Keratinocyte (primary cell): ENCODE results near the gene ALLC. TPM values are rescaled to one million over a fixed set of nuclear protein-coding genes. Genes with fewer than 3 reads are reported as not detected.

Experiments
- DNase-seq: peaks from one replicate; pipeline ENCODE4 v3.0.0-alpha.2; 2011; ENCODE audit warnings: low read depth, missing footprints, low spot score
- FAIRE-seq: peaks from 2 replicates; lab custom pipeline; 2011; peaks lifted over from hg19 to GRCh38; lab: Jason Lieb, UNC
- H2AFZ ChIP-seq: 2 replicates; pipeline ENCODE4 v1.6.0; 2012; ENCODE audit warnings: low read length, control low read depth, inconsistent platforms; ENCODE audit not compliant: control insufficient read depth
- H3K27ac ChIP-seq: 2 replicates; pipeline ENCODE4 v1.5.1; 2011; ENCODE audit warnings: low read length; ENCODE audit not compliant: control insufficient read depth, insufficient read depth
- H3K27me3 ChIP-seq: 3 replicates; pipeline ENCODE4 v1.6.0; 2011; ENCODE audit warnings: low read length; ENCODE audit not compliant: control insufficient read depth, insufficient read depth; ENCODE audit errors: extremely low read depth
- H3K36me3 ChIP-seq, 2 experiments: 2 replicates in 1 of 2; 3 replicates in 1 of 2; pipeline ENCODE4 v1.5.1; 2011; ENCODE audit warnings: low read length in 2 of 2, mild to moderate bottlenecking in 1 of 2; ENCODE audit not compliant: control insufficient read depth in 2 of 2, insufficient read depth in 2 of 2; ENCODE audit errors: extremely low read depth in 1 of 2
- H3K4me1 ChIP-seq: 3 replicates; pipeline ENCODE4 v1.5.1; 2011; ENCODE audit warnings: low read length; ENCODE audit not compliant: control insufficient read depth, insufficient read depth; ENCODE audit errors: extremely low read depth
- H3K4me2 ChIP-seq: 3 replicates; pipeline ENCODE4 v1.6.0; 2011; ENCODE audit warnings: low read depth, low read length; ENCODE audit not compliant: control insufficient read depth, insufficient read depth; ENCODE audit errors: extremely low read depth
- H3K4me3 ChIP-seq, 3 experiments: fragments of 200-600 bp in 1 of 3; sonication (generic) in 1 of 3; 2 replicates in 2 of 3; 3 replicates in 1 of 3; pipeline ENCODE4 v1.5.1; 2011 to 2016; ENCODE audit warnings: low read length in 3 of 3, mild to moderate bottlenecking in 3 of 3, control low read depth in 2 of 3, inconsistent platforms in 1 of 3, low read depth in 1 of 3, mixed read lengths in 1 of 3, mixed run types in 1 of 3, moderate library complexity in 1 of 3; ENCODE audit not compliant: control insufficient read depth in 2 of 3, insufficient read depth in 2 of 3; ENCODE audit errors: extremely low read depth in 1 of 3
- H3K79me2 ChIP-seq: 2 replicates; pipeline ENCODE4 v1.6.0; 2012; ENCODE audit warnings: low read length; ENCODE audit not compliant: control insufficient read depth, insufficient read depth
- H3K9ac ChIP-seq: 3 replicates; pipeline ENCODE4 v1.6.0; 2011; ENCODE audit warnings: low read length; ENCODE audit not compliant: control insufficient read depth, insufficient read depth; ENCODE audit errors: extremely low read depth
- H3K9me1 ChIP-seq: 3 replicates; pipeline ENCODE4 v1.6.0; 2011; ENCODE audit warnings: low read length; ENCODE audit not compliant: control insufficient read depth, insufficient read depth; ENCODE audit errors: extremely low read depth
- H3K9me3 ChIP-seq: 2 replicates; pipeline ENCODE4 v1.5.1; 2012; ENCODE audit warnings: low read depth, low read length; ENCODE audit not compliant: control insufficient read depth
- H4K20me1 ChIP-seq: 3 replicates; pipeline ENCODE4 v1.6.0; 2011; ENCODE audit warnings: low read length; ENCODE audit not compliant: control insufficient read depth, insufficient read depth; ENCODE audit errors: extremely low read depth
- CTCF ChIP-seq, 3 experiments: IDR thresholded peaks in 1 of 3; conservative IDR thresholded peaks in 1 of 3; optimal IDR thresholded peaks in 1 of 3; 2 replicates in 2 of 3; 3 replicates in 1 of 3; pipeline versions ENCODE3 to v1.5.1; 2011; ENCODE audit warnings: low read length in 3 of 3, mild to moderate bottlenecking in 3 of 3, moderate library complexity in 2 of 3, control low read depth in 1 of 3, inconsistent platforms in 1 of 3; ENCODE audit not compliant: insufficient read depth in 2 of 3; ENCODE audit errors: extremely low read depth in 1 of 3
- EZH2 ChIP-seq: IDR thresholded peaks from one replicate; pipeline ENCODE4 v1.6.1; 2012; ENCODE audit warnings: inconsistent platforms, mild to moderate bottlenecking, low read length, moderate library complexity
- dilution Hi-C: fragments of 300-500 bp; cut with MboI; formaldehyde crosslinking; loops from one replicate; pipeline ENCODE4 v1.7.0; 2020; ENCODE audit warnings: low sequenced_read_pairs; ENCODE audit not compliant: extremely low pct_ligation_motif_present
- polyA plus RNA-seq, 5 experiments: library from polyadenylated mRNA; depleted of rRNA in 3 of 5; stranded (reverse) in 3 of 5; stranded (forward) in 1 of 5; unstranded in 1 of 5; fragments of >200 nt; gene quantifications; 1 replicate in 1 of 5; 2 replicates in 3 of 5; 3 replicates in 1 of 5; pipeline versions ENCODE4 v1.2.1 to v1.2.3, GENCODE V29; 2011 to 2012; ENCODE audit warnings: missing spikeins in 2 of 5, low read depth in 1 of 5, low replicate concordance in 1 of 5

The ALLC gene
- polyA plus RNA-seq, 1 donor (not counting 4 experiments of a cell fraction or from before 2014, with no cell fraction given), result not detected

GRCh38 chr2:3745920-3746319 lies 87.9 kb downstream of the ALLC start:
- no peak overlapping the region for H3K4me3 ChIP-seq
- H3K4me2 ChIP-seq, result no peak overlapping the region
- H3K9ac ChIP-seq, result no peak overlapping the region
- DNase-seq (no peak), FAIRE-seq (no peak)
- TF ChIP-seq CTCF (optimal IDR thresholded peaks at IDR 0.05 in 1 of 3, IDR thresholded peaks at IDR 0.05 in 1 of 3, conservative IDR thresholded peaks at IDR 0.05 in 1 of 3; ENCODE audit: extremely low read depth in 1 of 3, insufficient read depth in 2 of 3, low read length in 3 of 3) (no peak), EZH2 (no peak)
- H2AFZ ChIP-seq, result no peak overlapping the region
- H3K4me1 ChIP-seq, result no peaks in the 10 kb centered on the region
- dilution Hi-C loops, result no loop called here
- H3K27me3 ChIP-seq, result no peaks in the 10 kb centered on the region
- no peaks in the 10 kb centered on the region for H3K9me1 ChIP-seq
- no peaks in the 10 kb centered on the region for H3K9me3 ChIP-seq
- H3K27ac ChIP-seq, result no peak overlapping the region
- H3K36me3 ChIP-seq, result no peaks in the 10 kb centered on the region
- no peaks in the 10 kb centered on the region for H3K79me2 ChIP-seq
- no peaks in the 10 kb centered on the region for H4K20me1 ChIP-seq

DNA sequence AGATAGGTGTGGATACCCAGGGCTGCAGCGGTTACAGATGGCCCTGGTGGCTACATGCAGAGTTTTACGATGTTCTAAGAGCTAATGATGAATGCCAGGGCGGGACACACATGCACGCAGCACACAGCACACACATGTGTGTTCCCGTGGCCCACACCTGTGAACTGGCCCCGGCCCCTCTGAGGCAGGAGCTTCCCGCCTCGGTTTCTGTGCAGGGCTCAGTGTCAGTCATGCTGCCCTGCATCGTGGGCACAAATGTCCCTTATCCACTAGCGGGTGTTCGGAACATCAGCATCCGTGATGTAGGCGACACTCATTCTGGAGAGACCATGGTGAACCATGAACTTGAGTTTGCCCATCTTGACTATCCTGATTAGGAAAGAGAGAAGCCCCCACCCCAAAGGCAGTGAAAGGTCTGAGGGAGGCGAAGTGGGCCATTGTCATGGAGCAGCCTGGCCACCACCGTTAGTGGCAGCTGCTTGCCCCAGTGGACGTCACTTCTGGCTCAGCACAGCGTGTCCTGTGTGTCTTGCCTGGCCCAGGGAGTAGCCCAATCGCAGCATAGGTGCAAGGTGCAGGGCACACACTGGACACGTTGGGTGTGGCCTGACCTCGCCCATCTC lies 89.1 kb downstream of the ALLC start:
- Histone ChIP-seq H3K4me3 (no peak overlapping the region), H3K27ac (no peak overlapping the region), H4K20me1 (no peaks in the 10 kb centered on the region), H3K36me3 (no peaks in the 10 kb centered on the region), H3K4me2 (no peak overlapping the region), H3K4me1 (no peaks in the 10 kb centered on the region), H2AFZ (no peak overlapping the region), H3K9ac (no peak overlapping the region), H3K9me1 (no peaks in the 10 kb centered on the region), H3K79me2 (no peaks in the 10 kb centered on the region), H3K27me3 (no peaks in the 10 kb centered on the region), H3K9me3 (no peaks in the 10 kb centered on the region)
- FAIRE-seq (no peak), DNase-seq (no peak)
- dilution Hi-C loops, result no loop called here
- no peak for TF ChIP-seq EZH2
- TF ChIP-seq CTCF (optimal IDR thresholded peaks at IDR 0.05 in 1 of 3, IDR thresholded peaks at IDR 0.05 in 1 of 3, conservative IDR thresholded peaks at IDR 0.05 in 1 of 3; ENCODE audit: extremely low read depth in 1 of 3, insufficient read depth in 2 of 3, low read length in 3 of 3), result no peak
